Activated CD8-positive, alpha-beta T cell treated with anti-CD3 and anti-CD28 coated beads, Interleukin-2, amount 10 ng/mL, durations not matched to agents 7 days and 5 days (primary cell): ENCODE measurements around the gene OR56A4. TPM values are rescaled to one million over a fixed set of nuclear protein-coding genes. Genes with fewer than 3 reads are reported as not detected.

Source experiments
- total RNA-seq, 2 experiments: library from RNA; stranded (reverse); gene quantifications; one replicate each; pipeline ENCODE4 v1.2.3, GENCODE V29; 2021

OR56A4 gene
- total RNA-seq, 2 experiments from 2014 or later = not detected

Other genes with a start within 250 kb of the OR56A4 start
- gene OR52N5, start 223.6 kb downstream of the OR56A4 start, total RNA-seq = not detected
- gene OR52N1, start 215.7 kb downstream of the OR56A4 start, total RNA-seq = not detected
- not detected for gene OR52N2, start 198.0 kb downstream of the OR56A4 start, total RNA-seq
- not detected for gene OR52E6, start 165.0 kb downstream of the OR56A4 start, total RNA-seq
- not detected for gene OR52E8, start 149.3 kb downstream of the OR56A4 start, total RNA-seq
- gene OR52E4, start 126.3 kb downstream of the OR56A4 start, total RNA-seq = not detected
- not detected for gene OR52E5, start 113.7 kb downstream of the OR56A4 start, total RNA-seq
- not detected for gene OR56A3, start 64.7 kb downstream of the OR56A4 start, total RNA-seq
- gene OR56A5, start 38.5 kb downstream of the OR56A4 start, total RNA-seq = not detected
- not detected for gene OR52L1, start 20.0 kb downstream of the OR56A4 start, total RNA-seq
- gene OR56A1, start 23.8 kb upstream of the OR56A4 start, total RNA-seq = not detected
- gene OR56B4, start 100.7 kb upstream of the OR56A4 start, total RNA-seq = not detected
- not detected for gene OR52B2, start 163.4 kb upstream of the OR56A4 start, total RNA-seq
- not detected for gene OR52W1, start 192.3 kb upstream of the OR56A4 start, total RNA-seq
- not detected for gene C11orf42, start 198.6 kb upstream of the OR56A4 start, total RNA-seq
- 10 to 100 TPM; 19.1 to 20.4 TPM for gene FHIP1B, start 227.7 kb upstream of the OR56A4 start, total RNA-seq
- under 1 TPM; 0.16 to 0.29 TPM for gene CNGA4, start 232.1 kb upstream of the OR56A4 start, total RNA-seq